Stimulated activated CD4-positive, alpha-beta T cell treated with anti-CD3 and anti-CD28 coated beads, Interleukin-4, amount 100 ng/mL, for 24 hours (primary cell): ENCODE results near the gene BCO2.
"Not testable (repeated sequence)": the region's sequence is repeated elsewhere in the genome, so short reads cannot be mapped to it uniquely, and the experiment has no call there.

Experiments used
- DNase-seq: peaks from one replicate; pipeline ENCODE4 v3.0.0-alpha.2; 2020

Gene BCO2

GRCh38 chr11:112174789-112175598 is at the start of gene BCO2:
BCO2 (plus strand) TSS chr11:112175512; CDS start chr11:112175602, 90 bp downstream.
- DNase-seq = peak; percentile 42

GRCh38 chr11:112127056-112127455 is 48.3 kb upstream of the BCO2 start:
- no peak for DNase-seq

- DNase-seq = no peak
Measured at GRCh38 chr11:112128483-112129121, 46.7 kb upstream of the BCO2 start.

- DNase-seq = no peak
Measured at GRCh38 chr11:112129656-112130055, 45.7 kb upstream of the BCO2 start.

- DNase-seq = no peak
Measured at GRCh38 chr11:112132737-112133136, 42.6 kb upstream of the BCO2 start.

GRCh38 chr11:112134473-112134872 is 40.8 kb upstream of the BCO2 start:
- DNase-seq = no peak

- no peak for DNase-seq
Measured at GRCh38 chr11:112143597-112143996, 31.7 kb upstream of the BCO2 start.

- DNase-seq = no peak
Measured at GRCh38 chr11:112150517-112150916, 24.8 kb upstream of the BCO2 start.

- no peak for DNase-seq
Measured at GRCh38 chr11:112156153-112156955, 19.0 kb upstream of the BCO2 start.

- DNase-seq = no peak
Measured at GRCh38 chr11:112156956-112157766, 18.2 kb upstream of the BCO2 start.

- DNase-seq = no peak
Measured at GRCh38 chr11:112159098-112160065, 15.9 kb upstream of the BCO2 start.

- no peak for DNase-seq
Measured at GRCh38 chr11:112160091-112160848, 15.0 kb upstream of the BCO2 start.

- no peak for DNase-seq
Measured at GRCh38 chr11:112161012-112161411, 14.3 kb upstream of the BCO2 start.

- not testable (repeated sequence) for DNase-seq
Measured at GRCh38 chr11:112162200-112162599, 13.1 kb upstream of the BCO2 start.

GRCh38 chr11:112162761-112163546 is 12.4 kb upstream of the BCO2 start:
- no peak for DNase-seq

GRCh38 chr11:112163875-112164685 is 11.2 kb upstream of the BCO2 start, which contains the start of gene IL18:
IL18 (minus strand) TSS chr11:112164094; CDS start chr11:112155053, 9,041 bp downstream.
- no peak for DNase-seq

- no peak for DNase-seq
Measured at GRCh38 chr11:112165049-112165448, 10.3 kb upstream of the BCO2 start.

GRCh38 chr11:112166562-112166961 is 8.8 kb upstream of the BCO2 start:
- DNase-seq = no peak

GRCh38 chr11:112167145-112167544 is 8.2 kb upstream of the BCO2 start, which contains the start of gene TEX12:
TEX12 (plus strand) TSS chr11:112167372; CDS start chr11:112169269, 1,897 bp downstream.
- no peak for DNase-seq
